ENCODE data around the gene PRKRA.
A peak's percentile ranks its signal among the peaks of the same experiment; 100 is the strongest.
"Not testable (repeated sequence)": the region's sequence is repeated elsewhere in the genome, so short reads cannot be mapped to it uniquely, and the experiment has no call there.

Gene PRKRA

DNA sequence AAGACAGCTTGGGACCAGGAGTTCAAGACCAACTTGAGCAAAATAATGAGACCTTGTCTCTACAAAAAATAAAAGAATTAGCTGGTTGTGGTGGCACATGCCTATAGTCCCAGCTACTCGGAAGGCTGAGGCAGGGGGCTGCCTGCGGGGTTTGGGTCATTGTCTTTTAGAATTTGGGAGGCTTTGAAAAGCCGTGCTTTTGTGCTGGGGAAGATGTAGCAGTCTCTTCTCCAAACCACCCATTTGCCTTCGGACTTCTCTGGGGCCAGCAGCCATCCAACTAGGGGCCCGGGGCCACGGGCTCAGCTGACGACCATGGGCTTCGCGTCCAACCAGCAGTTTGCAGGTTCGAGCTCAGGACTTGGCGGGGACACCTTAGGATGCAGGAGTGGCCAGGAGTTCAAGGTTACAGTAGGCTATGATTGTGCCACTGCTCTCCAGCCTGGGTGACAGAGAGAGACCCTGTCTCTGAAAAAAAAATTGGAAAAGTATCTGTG lies 6.5 kb upstream of the PRKRA start:
- no peak for DNase-seq

DNA sequence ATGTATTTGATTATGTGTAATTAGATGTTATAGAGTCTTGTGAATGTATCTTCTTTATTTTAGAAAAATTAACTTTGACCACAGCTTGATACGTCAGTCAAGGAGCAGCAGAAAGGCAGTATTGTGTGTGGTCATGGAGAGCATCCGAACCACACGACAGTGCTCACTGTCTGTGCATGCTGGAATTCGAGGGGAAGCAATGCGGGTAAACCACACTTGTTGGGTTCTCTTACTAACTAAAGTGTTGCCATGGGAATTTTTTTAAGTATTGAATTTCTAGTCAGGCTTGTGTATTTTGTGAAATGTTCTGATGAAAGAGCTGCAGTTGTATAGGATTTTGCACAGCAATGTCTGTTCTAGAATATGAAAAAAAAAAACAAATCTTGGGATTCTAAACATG lies 5.0 kb upstream of the PRKRA start:
- DNase-seq, result no peak

DNA sequence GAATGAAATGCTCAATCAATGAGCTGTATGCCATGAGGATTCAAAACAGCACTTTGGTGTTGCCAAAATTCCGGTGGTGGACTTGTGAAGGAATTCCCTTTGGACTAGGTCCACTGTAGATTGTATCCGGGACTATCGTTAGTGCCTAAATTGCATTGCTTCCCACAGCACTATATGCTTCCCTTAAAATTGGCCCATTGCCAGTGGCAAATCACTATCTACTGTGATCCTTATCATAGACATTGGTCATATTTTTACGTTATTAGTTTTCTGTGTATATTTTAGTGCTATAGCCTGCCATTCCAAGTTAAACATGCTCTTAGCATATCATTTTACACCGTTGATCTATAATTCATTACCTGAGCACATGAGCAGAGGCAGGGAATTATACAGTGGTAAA lies 1.9 kb upstream of the PRKRA start:
- DNase-seq, result no peak

DNA sequence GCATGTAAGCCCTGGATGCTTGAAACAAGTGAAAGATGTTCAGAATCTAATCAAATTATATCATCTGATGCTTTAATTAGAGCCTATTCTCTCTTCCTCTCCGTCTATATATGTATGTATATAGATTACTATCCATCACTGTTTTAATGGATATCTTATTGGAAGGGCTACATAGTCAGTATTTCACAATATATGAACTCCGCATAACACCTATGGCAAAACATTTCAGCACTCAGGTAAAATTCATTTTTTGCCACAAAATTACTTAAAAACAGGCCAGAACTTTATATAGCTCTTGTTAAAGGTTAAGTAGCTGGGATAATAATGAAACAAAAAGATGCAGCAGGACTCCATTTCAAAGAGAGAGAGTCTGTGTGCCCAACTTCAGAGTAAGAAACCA lies 1.4 kb upstream of the PRKRA start:
- DNase-seq, result no peak

DNA sequence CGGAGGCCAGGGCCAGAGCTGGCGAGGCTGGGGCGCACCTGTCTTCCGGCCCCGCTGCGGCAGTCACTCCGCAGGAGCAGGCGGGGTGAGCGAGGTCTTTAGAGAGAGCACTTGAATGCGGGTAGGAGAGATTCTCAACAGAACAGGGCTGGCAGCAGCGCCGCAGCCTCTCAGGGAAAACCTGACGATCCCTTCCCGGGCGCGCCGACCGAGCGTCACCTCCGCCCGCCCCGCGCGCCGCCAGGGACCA lies 526 bp downstream of the PRKRA start:
- DNase-seq, result peak; percentile 89

DNA sequence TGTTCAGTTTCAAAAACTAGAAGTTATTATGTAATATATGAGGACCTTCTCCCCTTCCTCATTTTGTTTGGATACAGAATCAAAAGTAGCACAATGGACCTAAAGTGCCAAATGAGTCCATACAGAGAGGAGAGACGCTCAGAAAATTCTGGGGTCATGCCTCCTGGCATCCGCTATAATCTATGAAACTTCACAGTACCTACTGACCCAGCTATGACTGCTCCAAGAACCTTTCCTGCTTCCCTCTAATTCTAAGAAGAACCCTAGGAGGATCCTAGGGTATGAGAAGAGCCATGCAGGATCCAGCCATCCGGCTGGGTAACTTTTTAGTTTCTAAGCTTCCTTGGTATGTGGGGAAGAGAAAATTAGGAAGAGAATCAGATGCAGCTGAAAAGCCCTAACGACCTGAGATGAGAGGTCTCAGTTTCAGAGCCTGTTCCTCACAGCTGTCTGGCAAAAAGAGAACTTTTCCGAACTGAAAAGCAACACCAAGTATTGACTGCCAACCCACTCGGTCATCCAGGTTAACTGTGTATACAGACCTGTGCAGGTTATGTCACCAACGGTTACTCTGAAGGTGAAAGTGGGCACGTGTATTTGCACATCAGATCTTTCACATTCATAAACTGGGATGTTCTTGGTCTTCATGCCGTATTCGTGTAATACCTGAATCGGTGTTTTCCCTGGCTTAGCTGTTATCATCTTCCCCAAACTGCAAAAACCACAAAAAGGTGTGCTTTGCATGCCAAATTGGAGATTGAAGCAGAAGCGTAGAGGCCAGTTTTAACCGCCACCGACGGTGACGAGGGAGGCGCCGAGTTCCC lies 1.1 kb downstream of the PRKRA start:
- no peak for DNase-seq

DNA sequence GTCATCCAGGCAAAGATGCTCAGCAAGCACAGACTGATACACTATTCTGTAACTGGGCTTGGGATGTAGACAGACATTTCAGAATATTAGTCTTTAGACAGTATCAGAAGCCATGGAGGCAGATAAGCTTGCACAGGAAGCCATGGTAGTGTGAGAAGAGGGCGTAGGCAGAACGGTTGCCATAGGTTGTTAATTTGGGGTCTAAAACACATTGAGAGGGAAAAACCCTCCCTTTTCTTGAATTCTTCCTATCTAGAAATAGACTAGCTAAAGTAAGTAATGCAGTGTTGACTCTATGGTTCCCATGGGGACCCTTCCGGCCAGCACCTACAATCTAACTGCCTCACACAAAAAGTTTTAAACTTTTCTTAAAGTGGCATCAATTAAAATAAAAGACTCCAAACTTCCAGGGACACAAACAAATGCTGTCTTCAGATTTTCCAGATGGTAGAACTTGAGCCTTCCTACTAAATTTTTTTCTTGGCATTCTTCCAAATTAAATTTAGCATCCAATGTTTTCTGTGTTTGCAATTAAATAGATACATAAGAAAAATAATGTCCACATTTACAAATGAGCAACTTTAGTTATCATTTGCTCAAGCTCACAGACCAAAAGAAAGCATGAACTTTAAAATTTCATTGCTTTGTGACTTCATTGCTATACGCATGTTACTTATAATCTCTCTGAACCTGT lies 1.9 kb downstream of the PRKRA start:
- DNase-seq, result no peak

DNA sequence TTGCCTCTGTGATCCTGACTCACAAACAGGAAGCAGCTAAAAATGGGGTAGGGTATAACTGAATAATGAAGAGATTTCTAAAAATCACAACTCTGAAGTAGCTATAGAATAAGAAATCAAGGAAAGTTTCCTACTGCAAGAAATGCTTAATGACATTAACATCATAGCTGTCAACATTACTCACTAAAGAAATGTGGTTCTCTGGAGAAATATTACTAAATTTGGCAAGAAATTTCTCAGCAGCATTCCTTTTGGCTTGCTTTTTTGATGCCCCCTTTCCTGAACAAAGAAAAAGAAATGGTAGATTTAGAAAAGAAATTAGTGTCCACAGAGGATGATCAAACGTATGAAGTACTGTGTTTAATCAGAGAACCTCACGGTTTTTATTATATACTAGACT lies 9.5 kb downstream of the PRKRA start:
- no peak for DNase-seq

DNA sequence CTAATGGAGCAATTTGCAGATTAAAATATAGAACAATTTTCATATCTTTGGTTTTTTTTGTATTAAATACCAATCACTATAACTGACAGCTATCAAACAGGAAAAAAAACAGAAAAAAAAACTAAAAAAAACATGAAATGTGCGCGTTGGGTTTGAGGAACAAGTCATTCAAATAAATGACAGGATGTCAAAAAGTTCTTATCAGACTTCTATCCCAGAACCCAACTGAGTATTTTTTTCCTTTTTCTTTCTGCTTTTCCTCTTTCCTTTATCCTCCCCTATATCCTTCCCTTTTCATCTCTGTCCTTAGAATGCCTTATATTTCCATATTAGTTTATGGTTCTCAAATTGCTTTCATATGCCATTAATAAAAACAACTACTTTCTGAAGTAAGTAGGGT lies 14.3 kb downstream of the PRKRA start:
- no peak for DNase-seq

DNA sequence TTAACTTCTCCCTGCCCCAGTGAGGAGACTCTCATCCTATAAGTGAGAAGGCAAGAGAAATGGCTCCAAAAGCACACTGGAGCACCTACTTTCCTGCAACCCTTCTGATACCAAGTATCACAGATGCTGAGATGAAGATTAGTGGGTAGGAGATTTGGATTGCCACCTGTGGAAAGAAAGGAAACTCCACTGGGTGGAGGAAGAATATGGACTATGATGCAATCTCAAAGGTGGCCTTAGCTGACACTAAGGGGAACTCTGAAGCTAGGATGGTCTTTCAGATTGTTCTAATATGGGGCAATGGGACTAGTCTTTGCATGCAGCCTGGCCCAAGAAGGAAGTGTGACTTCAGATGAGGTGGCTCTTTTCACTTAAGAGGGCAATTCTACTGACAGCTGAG lies 21.6 kb downstream of the PRKRA start:
- no peak for DNase-seq

DNA sequence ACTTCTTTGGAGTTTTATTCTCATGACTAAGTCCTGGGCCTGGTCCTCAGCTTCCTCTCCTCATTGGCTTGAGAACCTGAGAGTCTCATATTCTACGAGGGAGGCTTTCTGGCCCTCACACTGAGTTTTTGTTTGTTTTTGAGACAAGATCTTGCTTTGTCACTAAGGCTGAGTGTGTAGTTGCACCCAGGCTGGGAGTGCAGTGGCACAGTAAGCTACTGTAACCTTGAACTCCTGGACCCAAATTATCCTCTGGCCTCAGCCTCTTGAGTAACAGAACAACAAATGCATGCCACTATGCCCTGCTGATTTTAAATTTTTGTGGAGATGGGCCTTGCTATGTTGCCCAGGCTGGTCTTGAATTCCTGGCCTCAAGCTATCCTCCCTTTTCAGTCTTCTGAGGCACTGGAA lies 22.6 kb downstream of the PRKRA start:
- DNase-seq, result no peak

DNA sequence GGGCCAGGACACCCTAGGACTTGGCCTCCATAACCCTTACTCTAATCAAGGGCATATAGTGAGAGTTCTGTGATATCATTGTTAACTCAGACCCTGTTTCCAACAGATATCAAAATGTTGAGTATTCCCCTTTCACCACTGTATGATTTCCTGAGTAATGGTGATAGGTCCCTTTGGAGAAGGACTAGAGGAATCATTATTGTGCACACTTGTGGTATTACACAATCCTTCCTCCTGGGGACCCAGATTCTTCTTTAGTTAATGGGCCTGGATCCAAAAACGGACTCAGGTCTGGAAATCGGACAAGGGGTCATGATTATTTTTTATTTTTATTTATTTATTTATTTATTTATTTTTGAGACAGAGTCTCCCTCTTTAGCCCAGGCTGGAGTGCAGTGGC lies 23.5 kb downstream of the PRKRA start:
- no peak for DNase-seq

DNA sequence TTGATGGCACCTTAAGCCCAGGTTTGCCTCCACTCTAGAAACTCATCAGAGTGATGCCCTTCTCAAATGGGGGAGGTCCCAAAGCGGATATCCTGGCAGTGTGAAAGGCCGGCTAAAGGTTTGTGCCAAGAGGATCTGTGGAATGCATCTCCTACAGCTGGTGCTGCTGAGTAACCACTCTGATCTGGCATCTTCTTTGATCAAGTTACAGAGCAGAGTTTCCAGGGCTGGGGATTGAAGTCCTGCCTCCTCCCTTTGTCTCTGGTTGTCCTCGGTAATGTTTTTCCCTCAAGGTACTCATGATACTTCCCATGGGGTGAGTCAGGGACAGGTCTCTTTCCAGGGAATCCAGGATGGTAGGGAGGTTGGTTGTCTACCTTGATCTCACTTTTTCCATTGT lies 24.6 kb downstream of the PRKRA start:
- DNase-seq, result no peak

DNA sequence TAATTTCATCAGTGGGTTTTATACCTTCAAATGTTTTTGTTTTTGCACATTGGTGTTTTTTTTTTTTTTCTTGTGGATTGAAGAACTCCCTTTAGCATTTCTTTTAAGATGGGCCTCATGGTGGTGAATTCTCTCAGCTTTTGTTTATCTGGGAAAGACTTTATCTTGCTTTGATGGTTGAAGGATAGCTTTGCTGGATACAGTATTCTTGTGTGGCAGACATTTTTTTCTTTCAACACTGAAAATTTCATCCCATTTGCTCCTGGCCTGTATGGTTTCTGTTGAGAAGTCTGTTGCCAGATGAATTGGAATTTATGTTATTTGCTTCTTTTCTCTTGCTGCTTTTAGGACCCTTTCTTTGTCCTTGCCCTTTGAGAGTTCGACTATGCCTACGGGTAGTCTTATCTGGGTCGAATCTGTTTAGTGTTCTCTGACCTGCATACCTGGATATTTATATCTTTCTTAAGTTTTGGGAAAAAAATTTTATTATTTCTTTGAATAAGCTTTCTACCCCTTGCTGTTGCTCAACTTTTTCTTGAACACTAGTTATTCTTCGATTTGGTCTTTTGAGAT lies 25.6 kb downstream of the PRKRA start:
- DNase-seq, result no peak

DNA sequence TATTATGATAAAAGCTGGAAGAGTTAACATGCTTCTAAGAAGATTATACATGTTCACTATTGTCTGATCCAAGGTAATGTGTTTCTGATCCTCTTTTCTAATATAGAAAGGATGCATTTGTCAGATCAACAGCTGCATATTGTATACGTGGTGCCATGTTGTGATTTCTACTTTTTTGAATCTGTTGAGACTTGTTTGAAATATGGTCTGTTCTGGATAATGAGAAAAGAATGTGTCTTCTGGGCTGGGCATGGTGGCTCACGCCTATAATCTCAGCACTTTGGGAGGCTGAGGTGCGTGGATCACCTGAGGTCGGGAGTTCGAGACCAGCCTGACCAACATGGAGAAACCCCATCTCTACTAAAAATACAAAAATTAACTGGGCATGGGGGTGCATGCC lies 27.2 kb downstream of the PRKRA start:
- DNase-seq, result not testable (repeated sequence)

DNA sequence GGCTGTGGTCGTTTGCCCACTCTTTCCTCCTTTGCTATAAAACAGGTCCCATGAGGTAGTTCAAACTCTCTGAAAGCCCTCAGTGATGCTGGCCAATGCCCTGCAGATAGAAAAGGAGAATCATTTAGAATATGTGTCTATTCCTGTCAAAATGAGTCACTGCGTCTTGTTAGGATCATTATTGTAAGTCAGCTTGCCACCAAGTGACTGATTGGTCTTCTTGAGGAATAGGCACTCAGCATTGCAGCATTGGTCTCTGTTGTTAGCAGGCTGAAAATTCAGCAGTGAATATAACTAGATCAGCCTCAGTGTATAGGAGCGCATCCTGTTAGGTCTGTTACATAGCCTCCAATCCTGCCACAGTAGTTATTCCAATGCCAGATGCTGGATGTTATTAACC lies 28.9 kb downstream of the PRKRA start:
- no peak for DNase-seq

DNA sequence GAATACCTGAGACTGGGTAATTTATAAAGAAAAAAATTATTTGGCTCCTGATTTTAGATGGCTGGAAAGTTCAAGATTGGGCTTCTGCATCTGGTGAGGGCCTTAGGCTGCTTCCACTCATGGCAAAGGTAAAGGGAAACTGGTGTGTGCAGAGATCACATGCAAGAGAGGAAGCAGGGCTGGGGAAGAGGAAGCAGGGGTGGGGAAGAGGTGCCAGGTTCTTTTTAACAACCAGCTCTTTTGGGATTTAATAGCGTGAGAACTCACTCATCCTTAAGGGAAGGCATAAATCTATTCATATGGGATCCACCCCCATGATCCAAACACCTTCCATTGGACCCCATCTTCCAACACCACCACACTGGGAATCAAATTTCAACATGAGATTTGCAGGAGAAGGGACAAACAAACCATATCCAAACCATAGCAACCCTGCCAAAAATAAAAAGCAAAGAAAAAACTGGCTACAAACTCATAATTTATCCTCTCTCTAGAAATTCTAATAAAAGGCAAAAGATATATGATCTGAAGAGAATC lies 30.4 kb downstream of the PRKRA start:
- DNase-seq, result no peak

DNA sequence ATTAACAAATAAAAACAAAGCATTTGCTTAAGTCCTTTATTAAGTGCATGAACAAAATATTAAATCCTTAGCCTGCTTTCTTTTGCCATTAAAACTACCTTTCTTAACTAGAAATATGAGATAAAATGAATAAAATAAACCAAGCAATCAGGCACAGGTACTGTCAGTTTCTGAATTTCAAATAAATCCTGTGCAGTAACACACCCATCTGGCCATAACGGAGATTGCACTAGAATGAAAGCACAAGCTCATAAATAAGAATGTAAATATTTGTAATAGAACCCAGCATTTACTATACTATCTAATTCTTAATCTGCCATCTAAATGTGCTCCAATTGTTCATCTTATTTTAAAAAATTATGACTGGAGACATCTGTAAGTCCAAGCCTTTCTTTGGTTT lies 31.9 kb downstream of the PRKRA start:
- no peak for DNase-seq

DNA sequence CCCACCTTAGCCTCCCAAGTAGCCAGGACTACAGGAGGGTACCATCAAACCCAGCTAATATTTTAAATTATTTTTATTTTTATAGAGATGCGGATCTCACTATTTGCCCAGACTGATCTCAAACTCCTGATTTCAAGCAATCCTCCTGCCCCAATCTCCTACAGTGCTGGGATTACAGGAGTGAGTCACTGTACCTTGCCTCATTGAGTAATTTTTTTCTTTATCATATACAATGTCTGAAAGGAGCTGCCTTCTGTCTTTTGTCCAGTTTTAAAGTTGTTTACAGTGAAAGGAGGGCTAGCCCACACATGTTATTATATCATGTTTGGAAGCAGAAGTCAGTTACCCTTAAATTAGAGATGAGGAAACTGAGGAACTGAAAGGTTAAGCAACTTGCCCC lies 32.5 kb downstream of the PRKRA start:
- no peak for DNase-seq

DNA sequence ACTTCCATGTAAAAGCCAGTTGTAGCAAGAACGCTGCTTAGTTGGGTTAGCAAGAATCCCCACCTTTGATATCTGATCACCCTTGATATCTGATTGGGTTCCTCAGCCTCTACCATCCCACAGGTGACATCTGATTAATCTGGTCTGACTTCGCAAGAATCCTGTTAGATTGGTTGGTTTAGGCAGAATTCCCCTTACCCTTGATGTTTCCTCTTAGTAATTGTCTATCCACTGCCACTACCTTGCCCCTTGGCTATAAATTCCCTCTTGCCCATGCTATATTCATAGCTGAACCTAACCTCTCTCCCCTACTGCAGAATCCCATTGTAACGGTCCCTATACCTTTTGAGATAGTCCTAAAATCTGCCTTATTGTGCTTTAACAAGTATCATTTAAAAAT lies 33.1 kb downstream of the PRKRA start:
- DNase-seq, result no peak

DNA sequence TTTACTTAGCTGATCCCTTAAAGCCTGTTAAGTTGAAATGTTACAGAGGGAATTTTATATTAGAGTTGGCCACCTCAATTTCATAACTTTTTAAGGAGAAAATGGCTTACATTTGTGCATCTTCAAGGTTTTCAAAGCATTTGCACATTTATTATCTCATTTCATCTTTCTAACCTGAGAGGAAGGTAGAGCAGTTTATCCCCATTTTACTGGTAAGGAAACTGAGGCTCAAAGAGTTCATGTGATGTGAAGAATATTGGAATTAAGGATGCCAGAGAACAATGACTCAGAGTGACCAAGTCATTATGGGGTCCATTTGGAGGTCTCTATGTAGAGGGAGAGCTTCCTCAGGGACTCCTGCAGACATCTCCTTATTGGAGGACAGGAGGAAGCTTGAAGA lies 35.0 kb downstream of the PRKRA start:
- DNase-seq, result no peak

DNA sequence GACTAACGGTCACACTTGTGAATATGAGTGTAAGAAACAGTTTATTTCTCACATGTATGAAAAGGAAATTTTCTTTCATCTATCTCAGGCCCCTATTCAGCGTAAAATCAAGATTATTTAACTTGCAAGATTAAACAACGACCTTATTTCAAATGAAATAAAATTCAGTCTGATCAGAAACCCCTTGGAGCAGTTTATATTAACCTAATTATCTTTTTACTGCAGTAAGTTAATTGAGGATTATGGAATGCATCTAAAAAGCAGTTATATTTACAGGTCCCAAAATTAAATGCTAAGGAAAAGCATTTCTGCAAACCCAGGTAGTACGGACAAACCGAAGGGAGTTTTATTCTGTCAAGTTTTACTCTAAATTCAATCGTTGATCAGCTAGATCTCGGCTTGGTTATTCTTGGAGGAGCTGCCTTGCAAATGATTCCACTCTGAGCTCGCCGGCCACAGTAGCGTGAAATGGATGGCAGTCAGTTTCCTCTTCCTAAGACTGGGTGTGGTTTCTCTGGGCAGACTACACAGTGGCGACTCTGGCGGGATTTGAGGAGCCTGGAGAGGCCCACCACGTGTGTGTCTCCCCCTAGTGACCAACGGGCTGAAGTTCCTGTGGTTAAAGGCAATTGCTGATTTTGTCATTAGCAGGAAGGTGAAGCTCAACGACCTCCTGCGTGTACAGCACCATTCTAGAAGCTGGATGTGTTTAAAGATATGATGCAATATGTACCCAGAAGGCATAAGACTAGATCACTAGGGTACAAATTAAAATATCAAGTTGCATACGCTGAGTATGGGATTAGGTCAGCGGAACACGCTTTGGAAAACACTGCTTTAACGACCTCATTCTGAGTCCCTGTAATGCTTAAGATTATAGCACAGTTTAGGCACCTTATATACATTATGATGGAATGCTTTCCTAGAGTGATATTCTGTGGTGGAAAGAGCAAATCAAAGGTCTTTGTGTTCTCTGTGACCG lies 36.4 kb downstream of the PRKRA start:
- DNase-seq, result peak; percentile 70
